ENCODE results near the gene CTCF.
"Not testable (repeated sequence)": the region's sequence is repeated elsewhere in the genome, so short reads cannot be mapped to it uniquely, and the experiment has no call there.

Gene CTCF, protein sequence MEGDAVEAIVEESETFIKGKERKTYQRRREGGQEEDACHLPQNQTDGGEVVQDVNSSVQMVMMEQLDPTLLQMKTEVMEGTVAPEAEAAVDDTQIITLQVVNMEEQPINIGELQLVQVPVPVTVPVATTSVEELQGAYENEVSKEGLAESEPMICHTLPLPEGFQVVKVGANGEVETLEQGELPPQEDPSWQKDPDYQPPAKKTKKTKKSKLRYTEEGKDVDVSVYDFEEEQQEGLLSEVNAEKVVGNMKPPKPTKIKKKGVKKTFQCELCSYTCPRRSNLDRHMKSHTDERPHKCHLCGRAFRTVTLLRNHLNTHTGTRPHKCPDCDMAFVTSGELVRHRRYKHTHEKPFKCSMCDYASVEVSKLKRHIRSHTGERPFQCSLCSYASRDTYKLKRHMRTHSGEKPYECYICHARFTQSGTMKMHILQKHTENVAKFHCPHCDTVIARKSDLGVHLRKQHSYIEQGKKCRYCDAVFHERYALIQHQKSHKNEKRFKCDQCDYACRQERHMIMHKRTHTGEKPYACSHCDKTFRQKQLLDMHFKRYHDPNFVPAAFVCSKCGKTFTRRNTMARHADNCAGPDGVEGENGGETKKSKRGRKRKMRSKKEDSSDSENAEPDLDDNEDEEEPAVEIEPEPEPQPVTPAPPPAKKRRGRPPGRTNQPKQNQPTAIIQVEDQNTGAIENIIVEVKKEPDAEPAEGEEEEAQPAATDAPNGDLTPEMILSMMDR

DNA sequence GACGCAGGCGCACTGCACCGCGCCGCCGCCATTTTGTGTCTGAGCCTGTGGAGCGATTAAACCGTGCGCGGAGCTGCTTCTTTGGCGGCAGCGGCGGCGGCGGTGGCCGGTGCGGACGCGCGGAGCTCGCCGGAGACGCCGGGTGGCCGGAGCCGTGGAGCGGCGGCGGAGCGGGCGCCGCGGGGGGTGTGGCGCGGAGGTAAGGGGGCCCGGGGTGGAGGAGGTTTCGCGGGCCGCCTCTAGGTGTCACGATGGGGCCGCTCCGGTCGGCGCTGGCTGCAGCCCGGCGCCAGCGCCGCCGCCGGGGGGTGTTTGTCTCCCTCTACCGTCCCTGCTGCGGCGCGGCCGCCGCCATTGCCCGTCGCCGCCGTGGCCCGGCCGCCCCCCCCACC, at the start of gene CTCF:
Gene CTCF (plus strand): TSS at position 1 of the 392 bp plus-strand sequence. CDS start 48,307 bp downstream, outside the sequence.
- DNase-seq = peak; percentile 81 to 99 (median 94)

GRCh38 chr16:67513892-67514291, 48.4 kb upstream of the CTCF start:
- not testable (repeated sequence) for DNase-seq

DNA sequence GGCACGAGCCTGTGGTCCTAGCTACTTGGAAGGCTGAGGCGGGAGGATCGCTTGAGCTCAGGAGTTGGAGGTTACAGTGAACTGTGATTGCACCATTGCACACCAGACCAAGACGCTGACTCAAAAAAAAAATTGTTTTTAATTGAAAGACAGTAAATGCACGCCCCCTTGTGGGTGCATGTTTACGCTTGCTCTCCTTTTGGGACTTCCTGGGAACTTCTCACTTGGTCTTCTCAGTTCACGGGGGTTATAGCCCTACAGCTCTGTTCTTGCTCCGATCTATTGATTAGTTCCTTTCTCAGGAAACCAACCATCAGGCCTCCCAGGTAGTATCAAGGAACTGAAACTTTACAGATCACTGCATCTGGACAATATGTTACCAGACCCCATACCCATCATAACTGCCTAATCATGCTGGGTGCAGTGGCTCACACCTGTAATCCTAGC, 47.9 kb upstream of the CTCF start:
- DNase-seq = peak; percentile 57 to 84 (median 73)

DNA sequence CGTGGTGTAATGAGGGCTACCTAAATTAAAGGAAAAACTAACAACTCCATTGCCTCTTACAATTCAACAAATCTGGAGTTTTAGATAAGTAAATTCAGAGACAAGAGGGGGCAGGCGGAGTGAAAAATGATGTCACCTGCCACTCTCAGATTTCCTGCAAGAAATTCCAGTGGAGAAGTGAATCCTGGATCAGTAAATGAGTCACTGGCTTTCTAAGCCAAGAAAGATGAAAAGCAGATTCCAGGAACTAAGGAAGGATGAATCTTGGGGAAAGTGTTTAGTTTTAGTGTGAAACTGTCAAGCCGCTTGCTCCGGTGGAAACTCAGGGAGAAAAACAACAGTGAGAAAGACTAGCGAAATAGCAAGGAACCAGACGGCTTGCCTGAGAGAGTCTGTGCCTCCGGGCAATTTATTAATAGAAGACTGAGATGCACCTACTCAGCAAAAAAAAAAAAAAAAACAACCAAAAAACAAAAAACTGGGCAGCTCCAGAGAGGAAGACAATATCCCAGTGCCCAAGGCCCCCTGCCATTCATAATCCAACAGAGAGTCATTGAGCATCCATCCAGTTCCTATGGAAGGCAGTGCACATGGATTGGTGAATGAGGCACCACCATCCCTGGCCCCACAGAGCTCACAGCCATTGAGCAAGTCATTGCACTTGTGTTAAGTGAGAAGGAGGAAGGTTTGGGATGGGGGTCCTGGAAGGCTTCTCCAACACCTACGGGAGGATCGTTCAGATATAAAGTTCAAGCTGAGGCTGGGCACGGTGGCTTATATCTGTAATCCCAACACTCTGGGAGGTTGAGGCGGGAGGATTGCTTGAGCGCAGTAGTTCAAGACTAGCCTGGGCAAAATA, 45.8 kb upstream of the CTCF start:
- no peak for DNase-seq

DNA sequence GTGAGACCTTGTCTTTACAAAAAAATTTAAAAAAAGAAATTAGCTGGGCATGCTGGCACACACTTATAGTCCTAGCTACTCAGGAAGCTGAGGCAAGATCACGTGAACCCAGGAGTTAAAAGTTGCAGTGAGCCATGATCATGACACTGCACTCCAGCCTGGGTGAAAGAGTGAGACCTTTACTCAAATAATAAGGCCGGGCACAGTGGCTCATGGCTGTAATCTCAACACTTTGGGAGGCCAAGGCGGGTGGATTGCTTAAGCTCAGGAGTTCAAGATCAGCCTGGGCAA, 45.2 kb upstream of the CTCF start:
- no peak for DNase-seq

- no peak for DNase-seq
Measured at GRCh38 chr16:67517661-67518423, 44.5 kb upstream of the CTCF start.

GRCh38 chr16:67518676-67519075, 43.6 kb upstream of the CTCF start:
- no peak for DNase-seq

GRCh38 chr16:67519242-67519641, 43.1 kb upstream of the CTCF start:
- DNase-seq = no peak

- peak; percentile 87 to 97 (median 94) for DNase-seq
Measured at GRCh38 chr16:67521095-67521804, 41.1 kb upstream of the CTCF start.

GRCh38 chr16:67525176-67525860, 37.0 kb upstream of the CTCF start:
- DNase-seq = no peak

DNA sequence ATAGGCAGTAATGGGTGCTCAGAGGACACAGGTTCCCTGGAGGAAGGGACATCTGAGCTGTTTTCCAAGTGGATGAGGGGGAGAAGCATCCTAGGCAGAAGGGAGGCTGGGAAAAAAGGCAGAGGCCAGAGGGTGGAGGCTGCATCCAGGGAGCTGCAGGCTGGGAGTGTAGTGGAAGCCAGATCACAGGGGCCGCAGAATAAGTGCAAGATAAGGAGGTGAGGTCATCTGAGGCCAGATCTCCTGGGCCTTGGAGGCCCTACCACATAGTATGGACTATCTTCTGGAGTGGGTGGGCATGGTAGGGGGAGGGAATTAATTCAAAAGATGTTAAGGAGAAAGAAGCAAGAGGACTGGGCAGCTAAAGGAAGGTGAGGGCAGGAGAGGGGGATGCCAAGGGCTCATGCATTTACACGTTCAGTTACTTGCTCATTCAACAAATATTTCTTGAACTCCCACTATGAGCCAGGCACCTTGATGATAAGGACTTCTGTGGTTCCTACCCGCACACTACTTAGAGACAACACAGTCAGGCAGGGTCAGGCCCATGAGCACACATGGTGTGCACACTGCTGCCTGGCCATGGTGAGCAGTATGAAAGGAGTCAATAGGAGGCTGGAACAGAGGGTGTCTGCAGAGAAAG, 36.1 kb upstream of the CTCF start:
- DNase-seq = no peak

DNA sequence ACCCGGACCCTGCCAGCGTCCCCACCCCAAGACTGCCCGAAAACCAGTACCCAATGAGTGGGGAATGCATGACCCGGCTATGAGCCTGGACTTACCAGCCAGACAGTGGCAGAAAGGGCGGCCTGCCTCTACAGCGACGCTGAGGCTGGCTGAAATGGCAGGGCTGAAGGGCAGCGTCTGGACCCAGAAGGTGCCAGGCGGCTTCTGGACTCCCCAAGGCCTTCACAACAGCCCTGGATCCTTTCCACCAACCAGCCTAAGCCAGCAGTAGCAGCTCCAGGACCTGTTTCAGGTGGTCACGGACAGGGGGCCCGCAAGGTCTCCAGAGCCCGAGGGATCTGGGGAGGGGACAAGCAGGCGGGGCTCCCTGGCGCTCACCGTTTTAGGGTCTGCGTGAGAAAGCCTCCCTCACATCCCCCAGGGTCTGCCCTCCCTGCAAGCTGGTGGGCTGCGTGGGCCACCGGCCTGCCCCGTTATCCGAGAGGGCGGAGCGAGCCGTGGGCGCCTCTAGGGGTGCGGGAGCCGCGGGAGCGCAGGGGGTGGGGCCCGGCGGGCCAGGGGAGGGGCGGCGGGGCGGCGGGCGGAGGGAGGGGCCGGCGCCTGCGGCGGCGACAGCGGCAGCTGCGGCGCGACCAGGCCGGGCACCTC, 34.0 kb upstream of the CTCF start, which contains the start of gene RIPOR1:
Gene RIPOR1 (plus strand): TSS at position 608 of the 648 bp plus-strand sequence. CDS start 9,618 bp downstream, outside the sequence.
- peak in 4 of 6 experiments; percentile 21 to 49 (median 40) for DNase-seq

DNA sequence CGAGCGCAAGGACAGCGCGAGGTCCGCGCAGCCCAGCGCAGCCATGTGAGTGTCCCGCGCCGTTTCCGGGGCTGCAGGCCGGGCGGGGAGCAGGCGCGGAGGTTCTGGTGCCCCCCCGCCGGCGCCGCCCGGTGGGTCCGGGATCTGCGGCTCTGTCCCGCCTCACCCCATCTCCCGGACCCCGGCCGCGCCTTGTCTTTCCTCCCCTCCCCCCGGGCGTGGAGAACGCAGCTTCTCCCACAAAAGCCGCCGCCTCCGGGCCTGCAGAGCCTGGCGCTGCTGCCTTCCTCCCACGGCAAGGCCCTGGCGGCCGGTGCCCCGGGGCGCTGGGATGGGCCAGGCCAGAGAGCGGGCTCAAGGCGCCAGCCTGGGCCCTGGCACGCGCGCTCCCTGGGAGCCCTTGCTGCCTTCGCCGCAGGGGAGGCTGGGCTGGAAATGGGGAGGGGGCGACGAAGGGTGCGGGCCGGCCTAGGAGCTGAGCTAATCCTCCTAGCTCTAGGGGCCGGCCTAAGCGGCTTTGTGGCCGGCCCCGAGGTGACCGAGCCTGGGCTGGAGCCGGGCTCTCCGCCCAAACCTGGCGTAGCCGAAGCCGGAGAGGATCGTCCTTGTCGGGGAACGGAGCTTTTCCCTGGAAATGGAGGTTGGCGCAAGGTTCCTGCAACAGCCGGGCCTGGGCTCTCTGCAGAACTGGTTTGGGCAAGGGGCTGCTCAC, 33.3 kb upstream of the CTCF start:
- DNase-seq = peak in 2 of 6 experiments; percentile 35 to 39

DNA sequence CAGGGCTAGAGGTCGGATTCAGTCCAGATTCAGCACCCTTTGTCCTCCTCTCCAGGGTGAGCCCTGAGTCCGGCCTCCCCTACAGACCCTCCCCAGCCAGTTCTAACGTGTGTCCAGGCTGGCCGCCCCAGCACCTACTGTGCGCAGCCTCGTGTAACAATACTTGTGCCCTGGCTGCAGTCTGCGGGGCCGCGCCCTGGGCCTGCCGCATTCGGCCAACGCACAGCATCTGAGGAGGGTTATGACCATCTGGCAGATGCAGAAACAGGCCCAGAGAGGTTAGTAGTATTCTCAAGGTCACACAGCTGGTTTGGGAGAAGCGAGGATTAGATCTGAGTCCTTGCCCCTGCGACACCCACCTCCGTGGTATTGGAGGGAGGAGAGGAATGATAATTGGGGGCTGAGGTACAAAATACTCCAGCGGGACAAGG, 32.7 kb upstream of the CTCF start:
- DNase-seq = peak in 1 of 6 experiments; percentile 17

DNA sequence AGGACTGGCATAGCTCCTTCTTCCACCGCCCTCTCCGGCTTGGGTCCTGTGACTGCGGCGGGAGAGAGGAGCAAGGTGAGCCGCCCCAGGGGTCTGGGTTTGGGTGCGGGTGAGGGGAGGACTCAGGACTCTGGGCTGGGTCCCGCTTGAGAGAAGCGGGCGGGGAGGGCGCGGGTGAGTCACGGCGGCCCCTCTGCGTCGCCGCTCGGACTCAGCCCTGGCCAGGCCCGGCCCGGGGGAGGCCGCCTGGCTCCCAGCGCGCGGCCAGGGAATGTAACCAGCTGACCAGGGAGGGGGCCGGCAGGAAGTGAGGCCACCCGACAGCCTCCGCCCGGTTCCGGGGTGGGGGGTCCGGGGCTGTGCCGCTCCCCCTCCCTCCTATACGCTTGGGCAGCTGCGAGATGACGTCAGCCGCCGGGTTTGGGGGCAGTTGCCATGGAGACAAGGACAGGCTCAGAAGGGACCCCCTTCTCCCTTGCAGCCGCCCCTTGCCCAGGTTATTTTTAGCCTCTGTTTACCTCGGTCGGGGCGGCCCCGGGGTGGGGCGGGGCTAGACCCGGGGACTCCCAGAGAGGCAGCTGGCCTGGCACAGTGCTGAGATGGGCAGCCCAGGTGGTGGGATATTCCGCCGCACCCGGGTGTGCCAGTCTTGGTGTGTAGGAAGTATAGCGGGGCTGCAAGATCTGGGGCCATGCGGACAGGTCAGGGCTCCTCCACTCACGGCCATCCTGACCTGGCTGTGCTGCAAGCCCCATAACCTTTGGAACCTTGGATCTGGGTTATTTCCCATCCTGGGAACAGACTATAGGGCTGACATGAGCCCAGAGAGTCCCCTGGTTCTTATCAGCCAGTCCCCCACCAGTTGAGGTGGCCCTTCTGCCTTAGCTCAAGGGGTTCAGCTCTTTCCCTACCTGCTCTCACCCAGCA, 32.0 kb upstream of the CTCF start:
- peak in 1 of 6 experiments; percentile 34 for DNase-seq

DNA sequence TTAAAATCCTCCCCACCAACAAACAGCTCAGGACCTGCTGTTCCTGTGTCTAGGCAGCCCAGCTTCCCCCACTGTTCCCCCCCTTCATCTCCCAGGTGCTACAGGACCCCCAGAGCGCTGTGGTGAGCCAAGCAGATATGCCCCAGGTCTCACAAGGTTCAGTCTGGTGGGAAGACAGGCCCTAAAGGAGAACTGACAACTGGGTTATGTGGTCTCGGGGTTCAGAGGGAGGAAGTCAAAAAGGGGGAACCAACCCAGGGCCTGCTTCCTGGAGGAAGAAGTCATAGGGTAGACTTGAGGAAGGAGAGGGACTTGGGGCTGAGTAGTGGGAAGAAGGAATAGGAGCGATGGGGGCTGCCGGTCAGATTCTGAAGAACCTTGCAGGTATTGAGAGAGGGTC, 31.1 kb upstream of the CTCF start:
- no peak for DNase-seq

- DNase-seq = no peak
Measured at GRCh38 chr16:67533024-67533560, 29.2 kb upstream of the CTCF start.

DNA sequence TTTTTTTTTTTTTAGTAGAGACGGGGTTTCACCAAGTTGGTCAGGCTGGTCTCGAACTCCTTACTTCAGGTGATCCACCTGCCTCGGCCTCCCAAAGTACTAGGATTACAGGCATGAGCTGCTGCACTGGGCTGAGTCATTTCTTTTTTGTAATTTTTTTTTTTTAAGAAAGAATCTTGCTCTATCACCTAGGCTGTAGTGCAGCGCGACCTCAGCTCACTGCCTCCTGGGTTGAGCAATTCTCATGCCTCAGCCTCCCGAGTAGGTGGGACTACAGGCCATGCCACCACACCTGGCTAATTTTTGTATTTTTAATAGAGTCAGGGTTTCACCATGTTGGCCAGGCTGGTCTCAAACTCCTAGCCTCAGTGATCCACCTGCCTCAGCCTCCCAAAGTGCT, 28.3 kb upstream of the CTCF start:
- not testable (repeated sequence) for DNase-seq
